HG03097 (cell line): Measurements from ENCODE around the gene ALK.
A peak's percentile ranks its signal among the peaks of the same experiment; 100 is the strongest.
"Not testable (repeated sequence)": the region's sequence is repeated elsewhere in the genome, so short reads cannot be mapped to it uniquely, and the experiment has no call there.

Experiments
- ATAC-seq: cut with Tn5 transposase; IDR thresholded peaks from one replicate; pipeline ENCODE4 v1.9.1; 2021; ENCODE audit not compliant: unreplicated experiment, low FRiP score

ALK gene

GRCh38 chr2:29762239-29762638 is 159.1 kb downstream of the ALK start:
- ATAC-seq: no peak

- no peak for ATAC-seq
Observed at GRCh38 chr2:29761278-29761677, 160.1 kb downstream of the ALK start.

- no peak for ATAC-seq
Observed at GRCh38 chr2:29760008-29760407, 161.4 kb downstream of the ALK start.

- no peak for ATAC-seq
Observed at GRCh38 chr2:29759360-29759759, 162.0 kb downstream of the ALK start.

- no peak for ATAC-seq
Observed at GRCh38 chr2:29755829-29756228, 165.6 kb downstream of the ALK start.

GRCh38 chr2:29755233-29755632 is 166.2 kb downstream of the ALK start:
- ATAC-seq: no peak

- ATAC-seq: no peak
Observed at GRCh38 chr2:29753671-29754444, 167.5 kb downstream of the ALK start.

- ATAC-seq: peak; percentile 43
Observed at GRCh38 chr2:29751390-29751789, 170.0 kb downstream of the ALK start.

GRCh38 chr2:29750463-29750862 is 170.9 kb downstream of the ALK start:
- not testable (repeated sequence) for ATAC-seq

- ATAC-seq: no peak
Observed at GRCh38 chr2:29749843-29750242, 171.5 kb downstream of the ALK start.

GRCh38 chr2:29749041-29749440 is 172.3 kb downstream of the ALK start:
- ATAC-seq: no peak

GRCh38 chr2:29747786-29748470 is 173.5 kb downstream of the ALK start:
- ATAC-seq: no peak

GRCh38 chr2:29744976-29745375 is 176.4 kb downstream of the ALK start:
- ATAC-seq: peak; percentile 62

GRCh38 chr2:29743516-29743915 is 177.9 kb downstream of the ALK start:
- ATAC-seq: no peak

GRCh38 chr2:29742656-29743055 is 178.7 kb downstream of the ALK start:
- ATAC-seq: no peak

GRCh38 chr2:29741132-29741531 is 180.3 kb downstream of the ALK start:
- ATAC-seq: no peak

GRCh38 chr2:29733965-29734364 is 187.4 kb downstream of the ALK start:
- no peak for ATAC-seq

- no peak for ATAC-seq
Observed at GRCh38 chr2:29733213-29733612, 188.2 kb downstream of the ALK start.

- ATAC-seq: no peak
Observed at GRCh38 chr2:29731948-29732347, 189.4 kb downstream of the ALK start.

GRCh38 chr2:29729932-29730331 is 191.5 kb downstream of the ALK start:
- no peak for ATAC-seq

GRCh38 chr2:29729401-29729800 is 192.0 kb downstream of the ALK start:
- ATAC-seq: no peak

- ATAC-seq: no peak
Observed at GRCh38 chr2:29726976-29727375, 194.4 kb downstream of the ALK start.
